HPDE6-E6E7 (cell line): ENCODE measurements around the gene MAP3K3.
"Not testable (repeated sequence)": the region's sequence is repeated elsewhere in the genome, so short reads cannot be mapped to it uniquely, and the experiment has no call there.

Source experiments
- DNase-seq: peaks from one replicate; pipeline ENCODE4 v3.0.0; 2011; ENCODE audit warnings: missing footprints; ENCODE audit errors: extremely low spot score

MAP3K3 gene

GRCh38 chr17:63705657-63706056 lies 83.4 kb downstream of the MAP3K3 start:
- DNase-seq: no peak

- no peak for DNase-seq
Observed at GRCh38 chr17:63706336-63707082, 84.3 kb downstream of the MAP3K3 start.

- no peak for DNase-seq
Observed at GRCh38 chr17:63707151-63707550, 84.9 kb downstream of the MAP3K3 start.

GRCh38 chr17:63709110-63709509 lies 86.9 kb downstream of the MAP3K3 start:
- DNase-seq: no peak

- DNase-seq: no peak
Observed at GRCh38 chr17:63714550-63715277, 92.5 kb downstream of the MAP3K3 start.

GRCh38 chr17:63716426-63716825 lies 94.2 kb downstream of the MAP3K3 start:
- no peak for DNase-seq

- no peak for DNase-seq
Observed at GRCh38 chr17:63718988-63719387, 96.8 kb downstream of the MAP3K3 start.

- DNase-seq: not testable (repeated sequence)
Observed at GRCh38 chr17:63720194-63720593, 98.0 kb downstream of the MAP3K3 start.

GRCh38 chr17:63722403-63722802 lies 100.2 kb downstream of the MAP3K3 start:
- DNase-seq: no peak

- DNase-seq: no peak
Observed at GRCh38 chr17:63735691-63736090, 113.5 kb downstream of the MAP3K3 start.

GRCh38 chr17:63740464-63741142 lies 118.4 kb downstream of the MAP3K3 start:
- DNase-seq: no peak

- peak; percentile 28 for DNase-seq
Observed at GRCh38 chr17:63741143-63741407, 118.9 kb downstream of the MAP3K3 start.

- DNase-seq: peak; percentile 96
Observed at GRCh38 chr17:63741408-63742173, 119.4 kb downstream of the MAP3K3 start, which contains the start of gene STRADA. TSS of gene STRADA (minus strand) at chr17:63741799. CDS start at chr17:63728369, 13,430 bp downstream.
